A673 (cell line): Measurements from ENCODE around the gene SMIM13. TPM values are rescaled to one million over a fixed set of nuclear protein-coding genes. Genes with fewer than 3 reads are reported as not detected.

Experiments
- BruUV-seq: library from RNA; stranded (reverse); fragments of 400-500 nt; replicated peaks from 2 replicates; lab custom pipeline; 2021; lab: Mats Ljungman, UMichigan
- CTCF ChIA-PET: fragments of 300-600 bp; sonication (Branson Sonifier 250); formaldehyde crosslinking; loops from one replicate; lab custom pipeline; 2022; ENCODE audit warnings: antibody characterized with exemption; lab: Charles Lee
- POLR2A ChIA-PET: fragments of 300-600 bp; sonication (Branson Sonifier 250); formaldehyde crosslinking; loops from one replicate; lab custom pipeline; 2022; ENCODE audit warnings: antibody characterized with exemption; ENCODE audit not compliant: low non-redundant PET; lab: Charles Lee
- DNase-seq: peaks from one replicate; pipeline ENCODE4 v3.0.0-alpha.2; 2015; ENCODE audit warnings: low spot score
- H3K27ac ChIP-seq: fragments of 200-600 bp; sonication (generic); 2 replicates; pipeline ENCODE4 v1.5.1; 2016; ENCODE audit warnings: mixed run types, low read depth, mild to moderate bottlenecking, mixed read lengths, antibody characterized with exemption, low read length; ENCODE audit not compliant: poor library complexity, severe bottlenecking
- H3K27me3 ChIP-seq: fragments of 200-600 bp; sonication (generic); replicated peaks from 2 replicates; pipeline ENCODE4 v1.6.1; 2017; ENCODE audit warnings: mixed run types, low read depth, mild to moderate bottlenecking, mixed read lengths, antibody characterized with exemption, low read length; ENCODE audit not compliant: insufficient read depth, poor library complexity
- H3K36me3 ChIP-seq: fragments of 200-600 bp; sonication (generic); 2 replicates; pipeline ENCODE4 v1.6.1; 2016; ENCODE audit warnings: mixed run types, mild to moderate bottlenecking, mixed read lengths, antibody characterized with exemption, low read length; ENCODE audit not compliant: insufficient read depth, poor library complexity, severe bottlenecking
- H3K4me1 ChIP-seq: fragments of 200-600 bp; sonication (generic); 2 replicates; pipeline ENCODE4 v1.6.1; 2017; ENCODE audit warnings: mixed run types, mild to moderate bottlenecking, mixed read lengths, antibody characterized with exemption, low read length; ENCODE audit not compliant: insufficient read depth, poor library complexity, severe bottlenecking
- H3K4me3 ChIP-seq: fragments of 200-600 bp; sonication (generic); 2 replicates; pipeline ENCODE4 v1.5.1; 2016; ENCODE audit warnings: low read depth, mixed run types, mild to moderate bottlenecking, mixed read lengths, low read length; ENCODE audit not compliant: poor library complexity, severe bottlenecking
- H3K9me3 ChIP-seq: fragments of 200-600 bp; sonication (generic); 2 replicates; pipeline ENCODE4 v1.6.1; 2016; ENCODE audit warnings: mixed run types, low read depth, mild to moderate bottlenecking, mixed read lengths, antibody characterized with exemption, low read length; ENCODE audit not compliant: poor library complexity, severe bottlenecking
- CTCF ChIP-seq: fragments of 300-800, 200-600 bp; sonication (generic); conservative IDR thresholded peaks from 2 replicates; pipeline ENCODE4 v1.5.1; 2017; ENCODE audit warnings: low read depth, mild to moderate bottlenecking, antibody characterized with exemption, low read length, moderate library complexity, mixed read lengths
- EZH2 ChIP-seq: fragments of 200-600 bp; sonication (generic); IDR thresholded peaks from 2 replicates; pipeline ENCODE4 v1.6.1; 2017; ENCODE audit warnings: borderline replicate concordance, low read depth, mild to moderate bottlenecking, mixed read lengths, antibody characterized with exemption, low read length; ENCODE audit not compliant: poor library complexity, severe bottlenecking
- intact Hi-C: fragments of 100-400 bp; cut with micrococcal nuclease; formaldehyde crosslinking; loops from one replicate; pipeline ENCODE4 v1.10.0; 2022; ENCODE audit not compliant: unreplicated experiment
- total RNA-seq: library from RNA; stranded (reverse); gene quantifications from 2 replicates; pipeline ENCODE4 v1.2.3, GENCODE V29; 2021

Gene SMIM13
- total RNA-seq, 1 experiment from 2014 or later, result 18.9 TPM

- intact Hi-C loops, result no loop called here
- ChIA-PET CTCF (interaction anchor here (1.0 kb wide), 1 partner anchor 375 kb away, joined by 3 read pairs; no protein-coding TSS in a partner anchor), POLR2A (no interaction called here)
- Histone ChIP-seq H3K27ac (no peak overlapping the region), H3K4me1 (peaks cover 24% of the 10 kb centered on the region), H3K27me3 (no peaks in the 10 kb centered on the region), H3K9me3 (no peaks in the 10 kb centered on the region), H3K4me3 (no peak overlapping the region), H3K36me3 (no peaks in the 10 kb centered on the region)
- no peak for TF ChIP-seq EZH2
- TF ChIP-seq CTCF, result no peak
- no TSS peak for BruUV-seq
- no peak for DNase-seq
Observed at GRCh38 chr6:11121851-11122250, 28.2 kb downstream of the SMIM13 start.

GRCh38 chr6:11122380-11122779 lies 28.7 kb downstream of the SMIM13 start:
- TF ChIP-seq EZH2, result no peak
- no peak for TF ChIP-seq CTCF
- no peaks in the 10 kb centered on the region for H3K9me3 ChIP-seq
- peaks cover 24% of the 10 kb centered on the region for H3K4me1 ChIP-seq
- H3K4me3 ChIP-seq, result no peak overlapping the region
- BruUV-seq, result no TSS peak
- no peaks in the 10 kb centered on the region for H3K27me3 ChIP-seq
- no peak overlapping the region for H3K27ac ChIP-seq
- H3K36me3 ChIP-seq, result no peaks in the 10 kb centered on the region
- no peak for DNase-seq
- intact Hi-C loops, result no loop called here
- POLR2A ChIA-PET, result no interaction called here
- CTCF ChIA-PET, result interaction anchor here (1.0 kb wide), 1 partner anchor 374 kb away, joined by 3 read pairs; no protein-coding TSS in a partner anchor

GRCh38 chr6:11123978-11124377 lies 30.3 kb downstream of the SMIM13 start:
- POLR2A ChIA-PET, result no interaction called here
- CTCF ChIA-PET, result no interaction called here
- TF ChIP-seq CTCF (peak; percentile 19; the same call in 1 of the 2 replicates), EZH2 (no peak)
- Histone ChIP-seq H3K4me1 (peaks cover 24% of the 10 kb centered on the region), H3K27me3 (no peaks in the 10 kb centered on the region), H3K36me3 (no peaks in the 10 kb centered on the region), H3K4me3 (no peak overlapping the region), H3K27ac (no peak overlapping the region), H3K9me3 (no peaks in the 10 kb centered on the region)
- no peak for DNase-seq
- intact Hi-C loops, result no loop called here
- BruUV-seq, result no TSS peak
